HG03095 (cell line): ENCODE results near the gene PTPN5.

Experiments used
- ATAC-seq: cut with Tn5 transposase; IDR thresholded peaks from one replicate; pipeline ENCODE4 v1.9.1; 2021; ENCODE audit warnings: moderate library complexity; ENCODE audit not compliant: unreplicated experiment

PTPN5 gene

GRCh38 chr11:18773681-18774080, 17.9 kb downstream of the PTPN5 start:
- ATAC-seq: no peak

DNA sequence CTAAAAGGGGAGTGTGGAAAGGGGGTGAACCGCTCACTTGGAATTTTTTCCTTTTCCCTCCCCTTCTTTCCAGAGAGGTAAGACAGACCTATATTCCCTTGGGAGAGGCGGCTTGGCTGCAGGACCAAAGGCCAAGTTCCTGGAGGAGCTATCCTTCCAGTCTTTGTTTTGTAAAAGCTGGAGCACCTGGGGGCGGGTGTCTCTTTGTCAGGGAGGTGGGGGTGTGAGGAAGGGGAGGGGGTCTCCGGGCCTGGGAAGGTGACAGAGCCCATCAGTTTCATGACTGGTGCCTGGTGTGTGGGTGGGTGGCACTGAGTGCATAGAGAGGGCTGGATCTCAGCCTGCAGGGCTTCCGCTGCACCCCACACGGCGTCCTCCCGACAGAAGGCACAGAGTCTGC, 18.5 kb downstream of the PTPN5 start:
- ATAC-seq: no peak

- no peak for ATAC-seq
Measured at GRCh38 chr11:18772211-18772610, 19.4 kb downstream of the PTPN5 start.

DNA sequence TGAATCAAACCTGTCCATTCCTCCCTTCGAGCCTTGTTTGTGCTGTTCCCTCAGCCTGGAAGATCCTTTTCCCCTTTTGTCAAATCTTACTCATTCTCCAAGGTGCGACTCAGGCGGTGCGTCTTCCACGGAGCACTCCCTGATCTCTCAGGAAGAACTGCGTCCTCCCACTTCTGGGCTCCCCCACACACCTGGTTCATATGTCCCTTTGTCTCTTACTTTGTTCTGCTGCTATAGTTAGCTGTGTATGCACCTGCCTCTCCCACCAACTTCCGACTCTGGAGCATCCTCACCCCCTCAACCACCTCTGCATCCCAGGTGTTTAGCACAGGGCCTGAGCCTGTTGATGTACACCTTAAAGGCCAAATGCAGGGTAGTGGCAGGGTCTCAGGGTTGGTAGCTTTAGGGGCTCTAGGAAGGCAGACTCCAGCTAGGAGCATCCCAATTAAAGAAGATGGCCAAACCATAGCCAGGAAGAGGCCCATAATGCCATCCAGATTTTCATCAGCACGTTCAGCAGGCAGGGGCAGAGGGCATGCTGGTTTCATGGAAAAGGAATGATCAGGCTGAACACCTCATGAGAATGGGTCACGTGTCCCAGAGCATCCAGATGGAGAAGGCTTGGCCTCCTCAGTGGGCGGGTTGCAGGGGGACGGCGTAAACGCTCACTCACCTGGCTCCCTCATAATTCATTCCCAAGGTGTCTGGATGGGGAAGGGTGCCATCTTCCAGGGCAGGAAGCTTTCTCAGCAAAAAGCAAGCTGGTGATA, 20.1 kb downstream of the PTPN5 start:
- no peak for ATAC-seq

GRCh38 chr11:18770479-18771125, 21.0 kb downstream of the PTPN5 start:
- ATAC-seq: no peak

- ATAC-seq: no peak
Measured at GRCh38 chr11:18769802-18770456, 21.7 kb downstream of the PTPN5 start.

DNA sequence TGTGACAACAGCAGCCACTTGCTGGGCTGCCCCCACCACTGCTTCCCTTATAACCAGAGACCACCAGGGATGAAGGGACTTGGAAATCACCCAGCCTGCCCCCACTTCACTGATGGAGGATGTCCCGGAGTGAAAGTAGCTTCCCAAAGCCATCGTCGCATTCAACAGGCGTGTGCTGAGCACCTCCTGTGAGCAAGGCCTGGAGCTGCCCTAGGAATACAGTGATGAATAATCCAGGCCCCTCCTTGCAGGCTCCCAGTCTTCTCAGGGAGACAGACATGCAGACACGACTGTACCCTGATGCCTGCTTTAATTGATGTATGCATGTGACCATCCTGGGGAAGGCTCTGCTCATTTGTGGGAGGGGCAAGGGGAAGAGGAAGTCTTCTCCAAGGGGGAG, 22.6 kb downstream of the PTPN5 start:
- no peak for ATAC-seq

- ATAC-seq: peak; percentile 96
Measured at GRCh38 chr11:18768472-18768901, 23.1 kb downstream of the PTPN5 start.

- no peak for ATAC-seq
Measured at GRCh38 chr11:18766015-18766414, 25.6 kb downstream of the PTPN5 start.

- ATAC-seq: no peak
Measured at GRCh38 chr11:18765554-18765953, 26.0 kb downstream of the PTPN5 start.

DNA sequence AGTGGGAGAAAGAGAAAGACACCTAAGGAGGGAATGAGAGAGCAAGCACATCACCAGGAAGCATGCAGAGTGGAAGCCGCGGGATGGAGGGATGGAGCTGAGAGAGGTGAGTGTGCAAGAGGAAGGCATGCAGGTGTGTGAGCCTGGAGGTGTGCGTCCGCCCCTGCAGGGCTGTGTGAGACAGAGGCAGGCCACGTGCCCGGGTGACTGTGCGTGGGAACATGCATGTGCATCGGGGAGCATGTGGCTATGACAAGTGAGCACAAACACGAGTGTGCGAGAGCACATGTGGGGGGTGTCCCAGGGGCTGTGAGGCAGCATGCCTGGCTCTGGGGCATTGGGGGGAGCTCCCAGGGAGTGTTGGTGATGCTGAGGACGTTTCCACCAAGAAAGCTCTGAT, 29.9 kb downstream of the PTPN5 start:
- ATAC-seq: no peak

GRCh38 chr11:18761144-18761543, 30.5 kb downstream of the PTPN5 start:
- ATAC-seq: no peak

GRCh38 chr11:18757811-18758210, 33.8 kb downstream of the PTPN5 start:
- no peak for ATAC-seq

GRCh38 chr11:18756889-18757288, 34.7 kb downstream of the PTPN5 start:
- no peak for ATAC-seq

GRCh38 chr11:18754308-18754707, 37.3 kb downstream of the PTPN5 start:
- no peak for ATAC-seq

DNA sequence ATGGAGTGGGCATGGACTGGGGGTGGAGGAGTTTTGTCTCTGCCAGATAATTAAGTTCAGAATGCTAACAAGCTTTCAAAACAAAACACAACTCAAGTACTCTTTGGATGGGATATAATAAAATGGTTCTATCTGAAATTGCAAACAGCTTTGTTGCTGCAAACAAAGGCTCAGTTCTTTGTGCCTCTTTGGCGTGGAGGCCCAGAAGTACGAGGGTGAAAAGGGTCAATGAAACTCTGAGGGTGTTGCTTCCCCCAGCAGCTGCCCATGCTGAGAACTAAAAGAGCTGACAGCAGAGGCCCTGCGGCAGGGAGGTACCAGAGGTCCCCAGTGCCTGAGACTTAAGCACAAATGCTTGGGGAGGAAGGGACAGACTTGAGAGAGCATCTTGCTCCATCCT, 39.1 kb downstream of the PTPN5 start:
- no peak for ATAC-seq

GRCh38 chr11:18750944-18751343, 40.7 kb downstream of the PTPN5 start:
- ATAC-seq: no peak

- ATAC-seq: no peak
Measured at GRCh38 chr11:18749681-18750319, 41.8 kb downstream of the PTPN5 start.

GRCh38 chr11:18748766-18749365, 42.7 kb downstream of the PTPN5 start:
- ATAC-seq: no peak

- no peak for ATAC-seq
Measured at GRCh38 chr11:18745251-18745650, 46.3 kb downstream of the PTPN5 start.

DNA sequence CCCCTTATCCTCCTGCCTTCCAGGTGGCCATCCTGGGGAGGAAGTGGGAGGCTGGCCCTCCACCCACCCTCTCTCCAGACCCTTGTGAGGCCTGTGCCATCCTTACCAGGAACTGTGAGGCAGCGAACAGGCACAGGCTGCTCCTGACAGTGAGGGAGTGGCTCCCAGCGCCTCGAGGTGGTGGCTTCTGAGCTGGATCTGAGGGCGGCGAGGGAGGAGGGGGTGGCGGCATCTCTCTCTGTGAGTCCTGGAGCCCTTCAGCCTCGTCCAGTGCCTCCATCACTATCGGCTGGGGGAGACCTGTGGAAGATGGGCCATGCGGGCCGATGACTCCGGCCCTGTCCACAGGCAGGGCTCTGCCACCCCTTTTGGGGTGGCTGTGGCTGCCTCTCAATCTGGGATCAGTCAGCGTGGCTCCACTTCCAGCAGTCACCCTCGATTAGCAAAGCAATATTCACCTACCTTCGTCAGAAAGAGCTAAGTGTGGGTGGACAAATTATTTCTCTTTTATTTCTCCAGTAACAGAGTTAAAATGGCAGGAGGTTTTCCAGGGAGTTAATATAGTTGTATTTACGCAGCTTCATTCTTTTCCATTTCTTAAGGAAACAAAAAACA, 47.6 kb downstream of the PTPN5 start:
- no peak for ATAC-seq
